CD8-positive, alpha-beta memory T cell (primary cell): Measurements from ENCODE around the gene RIPOR1. TPM values are rescaled to one million over a fixed set of nuclear protein-coding genes. Genes with fewer than 3 reads are reported as not detected.
A peak's percentile ranks its signal among the peaks of the same experiment; 100 is the strongest.

Source experiments
- CTCF ChIA-PET: fragments of 350-600 bp; sonication (Branson Sonifier 250); formaldehyde crosslinking; loops from one replicate; lab custom pipeline; 2021; ENCODE audit warnings: antibody characterized with exemption; lab: Charles Lee
- POLR2A ChIA-PET: fragments of 350-600 bp; sonication (Branson Sonifier 250); formaldehyde crosslinking; loops from one replicate; lab custom pipeline; 2021; ENCODE audit warnings: antibody characterized with exemption; lab: Charles Lee
- DNase-seq, 5 donors: peaks; one replicate each; pipeline versions ENCODE4 v3.0.0 to v3.0.0-alpha.2; 2020 to 2022; ENCODE audit warnings: mixed read lengths in 1 of 5
- H3K27ac ChIP-seq: one replicate; pipeline ENCODE4 v1.7.0; 2013; ENCODE audit warnings: low read depth, mild to moderate bottlenecking, low read length, moderate library complexity
- H3K27me3 ChIP-seq: 2 replicates; pipeline ENCODE4 v1.7.0; 2013; ENCODE audit warnings: low read length, mild to moderate bottlenecking; ENCODE audit not compliant: insufficient read depth, poor library complexity, severe bottlenecking
- H3K36me3 ChIP-seq: 2 replicates; pipeline ENCODE4 v1.7.0; 2013; ENCODE audit warnings: mild to moderate bottlenecking, low read length, moderate library complexity; ENCODE audit not compliant: insufficient read depth
- H3K4me1 ChIP-seq: 2 replicates; pipeline ENCODE4 v1.7.0; 2013; ENCODE audit warnings: mild to moderate bottlenecking, low read length, moderate library complexity; ENCODE audit not compliant: insufficient read depth
- H3K4me3 ChIP-seq: 2 replicates; pipeline ENCODE4 v1.7.0; 2013; ENCODE audit warnings: mild to moderate bottlenecking, low read length
- H3K9me3 ChIP-seq: 2 replicates; pipeline ENCODE4 v1.7.0; 2013; ENCODE audit warnings: mild to moderate bottlenecking, low read length
- H3K27ac Mint-ChIP-seq, 8 donors: one replicate each; pipeline ENCODE4 v1.8.0; 2020 to 2021; ENCODE audit warnings: mixed read lengths in 8 of 8, mild to moderate bottlenecking in 6 of 8, inconsistent platforms in 3 of 8, moderate library complexity in 3 of 8
- H3K27me3 Mint-ChIP-seq, 2 donors: one replicate each; pipeline ENCODE4 v1.8.0; 2020 to 2021; ENCODE audit warnings: mixed read lengths in 2 of 2, mild to moderate bottlenecking in 1 of 2, moderate library complexity in 1 of 2
- H3K36me3 Mint-ChIP-seq, 3 donors: one replicate each; pipeline ENCODE4 v1.8.0; 2020 to 2021; ENCODE audit warnings: mixed read lengths in 3 of 3, inconsistent platforms in 1 of 3, mild to moderate bottlenecking in 1 of 3
- H3K4me1 Mint-ChIP-seq, 3 donors: one replicate each; pipeline ENCODE4 v1.8.0; 2020 to 2021; ENCODE audit warnings: mixed read lengths in 3 of 3, inconsistent platforms in 1 of 3, mild to moderate bottlenecking in 1 of 3
- H3K4me3 Mint-ChIP-seq, 7 donors: one replicate each; pipeline ENCODE4 v1.8.0; 2020 to 2021; ENCODE audit warnings: mixed read lengths in 7 of 7, mild to moderate bottlenecking in 6 of 7, moderate library complexity in 4 of 7, inconsistent platforms in 2 of 7
- H3K9me3 Mint-ChIP-seq, 5 donors: one replicate each; pipeline ENCODE4 v1.8.0; 2020 to 2022; ENCODE audit warnings: mixed read lengths in 5 of 5, mild to moderate bottlenecking in 3 of 5, moderate library complexity in 2 of 5, inconsistent platforms in 1 of 5
- polyA plus RNA-seq: library from polyadenylated mRNA; unstranded; fragments of 300-500 nt; fragmentation: Illumina TruSeq; gene quantifications from one replicate; pipeline ENCODE4 v1.2.3, GENCODE V29; 2021
- total RNA-seq, 2 experiments: library from RNA; stranded (reverse); gene quantifications; one replicate each; pipeline ENCODE4 v1.2.3, GENCODE V29; 2021

RIPOR1 gene
- total and polyA plus RNA-seq, 3 experiments from 2014 or later, result 6.1 to 27.4 (median 23.2) TPM

- no peaks in the 10 kb centered on the region for H3K27me3 ChIP-seq
- peaks cover 6% of the 10 kb centered on the region for H3K36me3 ChIP-seq
- Mint-ChIP-seq H3K36me3 (peaks cover 0 to 39% (median 10%) of the 10 kb centered on the region in 3 donors), H3K4me1 (peaks cover 12 to 38% (median 14%) of the 10 kb centered on the region in 3 donors), H3K4me3 (peak overlapping the region in 1 of 7 donors; percentile 27), H3K9me3 (no peaks in the 10 kb centered on the region), H3K27me3 (no peaks in the 10 kb centered on the region), H3K27ac (peak overlapping the region in 6 of 8 donors; percentile 1 to 48 (median 26))
- H3K4me1 ChIP-seq, result no peaks in the 10 kb centered on the region
- no peaks in the 10 kb centered on the region for H3K9me3 ChIP-seq
- H3K27ac ChIP-seq, result no peak overlapping the region
- no peak overlapping the region for H3K4me3 ChIP-seq
- POLR2A ChIA-PET, result no interaction called here
- CTCF ChIA-PET, result no interaction called here
- DNase-seq, result no peak
Measured at GRCh38 chr16:67579686-67580085, 51.1 kb downstream of the RIPOR1 start.

DNA sequence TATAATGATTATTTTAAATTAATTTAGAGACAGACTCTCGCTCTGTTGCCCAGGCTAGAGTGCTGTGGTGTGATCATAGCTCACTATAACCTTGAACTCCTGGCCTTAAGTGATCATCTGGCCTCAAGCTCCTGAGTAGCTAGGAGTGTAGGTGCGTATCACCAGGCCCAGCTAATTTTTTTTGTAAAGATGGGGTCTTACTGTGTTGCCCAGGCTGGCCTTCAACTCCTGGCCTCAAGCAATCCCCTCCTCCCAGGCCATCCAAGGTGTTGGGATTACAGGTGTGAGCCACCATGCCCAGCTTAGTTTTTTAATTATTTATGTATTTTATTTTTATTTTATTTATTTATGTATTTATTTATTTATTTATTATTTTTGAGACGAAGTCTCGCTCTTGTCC is 51.6 kb downstream of the RIPOR1 start:
- H3K36me3 ChIP-seq, result peaks cover 3% of the 10 kb centered on the region
- no peaks in the 10 kb centered on the region for H3K27me3 ChIP-seq
- Mint-ChIP-seq H3K36me3 (peaks cover 0 to 34% (median 10%) of the 10 kb centered on the region in 3 donors), H3K4me3 (no peak overlapping the region), H3K9me3 (no peaks in the 10 kb centered on the region), H3K27me3 (no peaks in the 10 kb centered on the region), H3K27ac (peak overlapping the region in 1 of 8 donors; percentile 24), H3K4me1 (peaks cover 13 to 41% (median 19%) of the 10 kb centered on the region in 3 donors)
- DNase-seq, result no peak
- no peaks in the 10 kb centered on the region for H3K4me1 ChIP-seq
- ChIA-PET POLR2A (no interaction called here), CTCF (interaction anchor here (1.0 kb wide), 1 partner anchor 33 kb away, joined by 3 read pairs; no protein-coding TSS in a partner anchor)
- H3K9me3 ChIP-seq, result no peaks in the 10 kb centered on the region
- H3K4me3 ChIP-seq, result no peak overlapping the region
- H3K27ac ChIP-seq, result no peak overlapping the region

DNA sequence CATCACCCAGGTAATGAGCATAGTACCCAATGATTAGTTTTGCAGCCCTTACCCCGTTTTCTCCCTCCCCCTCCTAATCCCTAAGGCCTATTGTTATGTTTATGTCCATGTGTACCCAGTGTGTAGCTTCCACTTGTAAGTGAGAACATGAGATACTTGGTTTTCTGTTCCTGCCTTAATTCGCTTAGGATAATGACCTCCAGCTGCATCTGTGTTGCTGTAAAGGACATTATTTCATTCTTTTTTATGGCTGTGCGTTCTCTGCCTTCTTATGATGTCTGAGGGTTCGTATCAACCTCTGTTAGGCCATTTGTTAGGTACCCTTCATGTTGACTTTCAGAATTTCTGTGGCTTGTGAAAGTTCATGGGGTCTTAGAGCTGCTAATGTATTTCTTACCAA is 64.7 kb downstream of the RIPOR1 start:
- Mint-ChIP-seq H3K27ac (peak overlapping the region in 7 of 8 donors; percentile 19 to 55 (median 40)), H3K4me3 (no peak overlapping the region), H3K9me3 (no peaks in the 10 kb centered on the region), H3K36me3 (peaks cover 0 to 37% (median under 1%) of the 10 kb centered on the region in 3 donors), H3K27me3 (no peaks in the 10 kb centered on the region), H3K4me1 (peaks cover 37 to 55% (median 53%) of the 10 kb centered on the region in 3 donors)
- Histone ChIP-seq H3K4me3 (no peak overlapping the region), H3K4me1 (peaks cover 11% of the 10 kb centered on the region), H3K9me3 (no peaks in the 10 kb centered on the region), H3K27me3 (no peaks in the 10 kb centered on the region), H3K36me3 (peaks cover 5% of the 10 kb centered on the region), H3K27ac (no peak overlapping the region)
- ChIA-PET POLR2A (no interaction called here), CTCF (no interaction called here)
- no peak for DNase-seq

DNA sequence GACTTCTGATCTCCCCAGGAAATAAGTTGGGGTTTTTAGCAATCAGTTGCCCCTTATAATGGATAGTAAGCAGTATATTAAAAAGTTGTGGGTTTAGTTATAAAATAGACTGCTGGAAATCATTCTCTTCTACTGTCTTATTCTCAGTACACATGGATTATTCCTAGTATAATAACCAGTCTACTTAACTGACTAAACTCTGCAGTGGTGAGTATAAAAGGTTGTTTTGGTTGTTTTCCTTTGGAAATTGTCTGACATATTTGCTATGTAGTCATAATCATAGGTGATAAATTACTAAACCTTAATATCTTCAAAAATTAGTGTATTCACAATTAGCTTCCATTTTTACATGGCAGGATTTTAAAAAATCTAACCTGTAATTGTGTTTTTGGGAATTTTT is 65.1 kb downstream of the RIPOR1 start:
- peaks cover 11% of the 10 kb centered on the region for H3K4me1 ChIP-seq
- DNase-seq, result no peak
- Mint-ChIP-seq H3K9me3 (no peaks in the 10 kb centered on the region), H3K4me3 (no peak overlapping the region), H3K4me1 (peaks cover 37 to 55% (median 53%) of the 10 kb centered on the region in 3 donors), H3K27me3 (no peaks in the 10 kb centered on the region), H3K36me3 (peaks cover 0 to 39% (median under 1%) of the 10 kb centered on the region in 3 donors), H3K27ac (peak overlapping the region in 6 of 8 donors; percentile 2 to 55 (median 39))
- H3K27ac ChIP-seq, result no peak overlapping the region
- H3K9me3 ChIP-seq, result no peaks in the 10 kb centered on the region
- no peaks in the 10 kb centered on the region for H3K27me3 ChIP-seq
- POLR2A ChIA-PET, result no interaction called here
- H3K36me3 ChIP-seq, result peaks cover 5% of the 10 kb centered on the region
- H3K4me3 ChIP-seq, result no peak overlapping the region
- CTCF ChIA-PET, result no interaction called here

DNA sequence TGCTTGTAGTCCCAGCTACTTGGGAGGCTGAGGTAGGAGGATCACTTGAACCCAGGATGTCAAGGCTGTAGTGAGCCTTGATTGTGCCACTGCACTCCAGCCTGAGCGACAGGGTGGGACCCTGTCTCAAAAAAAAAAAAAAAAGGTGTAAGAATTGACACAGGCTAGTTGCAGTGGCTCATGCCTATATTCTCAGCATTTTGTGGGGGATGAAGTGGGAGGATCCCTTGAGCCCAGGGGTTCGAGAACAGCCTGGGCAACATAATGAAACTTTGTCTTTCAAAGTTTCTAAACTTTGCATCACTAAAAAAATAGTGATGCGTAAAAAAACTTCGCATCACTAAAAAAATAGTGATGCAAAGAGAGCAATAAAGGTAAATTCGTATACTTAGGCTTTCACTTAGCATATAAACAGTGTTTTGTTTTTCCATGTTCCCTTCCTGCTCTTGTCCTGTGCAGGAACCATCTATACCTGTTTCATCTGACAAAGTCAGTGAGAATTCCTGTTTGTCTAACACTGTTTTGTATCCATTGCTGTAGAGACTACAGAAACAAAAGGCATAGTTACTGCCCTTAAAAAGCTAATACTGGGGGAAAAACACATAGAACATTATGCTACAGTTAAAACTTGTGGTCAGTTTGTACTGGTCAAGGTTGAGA is 65.8 kb downstream of the RIPOR1 start:
- DNase-seq, result no peak
- POLR2A ChIA-PET, result no interaction called here
- H3K27me3 ChIP-seq, result no peaks in the 10 kb centered on the region
- CTCF ChIA-PET, result no interaction called here
- no peaks in the 10 kb centered on the region for H3K9me3 ChIP-seq
- H3K4me3 ChIP-seq, result no peak overlapping the region
- no peak overlapping the region for H3K27ac ChIP-seq
- peaks cover 11% of the 10 kb centered on the region for H3K4me1 ChIP-seq
- no peaks in the 10 kb centered on the region for H3K9me3 Mint-ChIP-seq
- no peaks in the 10 kb centered on the region for H3K27me3 Mint-ChIP-seq
- peaks cover 0 to 39% (median 3%) of the 10 kb centered on the region in 3 donors for H3K36me3 Mint-ChIP-seq
- H3K4me1 Mint-ChIP-seq, result peaks cover 37 to 58% (median 56%) of the 10 kb centered on the region in 3 donors
- peak overlapping the region in 7 of 8 donors; percentile 12 to 91 (median 63) for H3K27ac Mint-ChIP-seq
- no peak overlapping the region for H3K4me3 Mint-ChIP-seq
- H3K36me3 ChIP-seq, result peaks cover 4% of the 10 kb centered on the region

DNA sequence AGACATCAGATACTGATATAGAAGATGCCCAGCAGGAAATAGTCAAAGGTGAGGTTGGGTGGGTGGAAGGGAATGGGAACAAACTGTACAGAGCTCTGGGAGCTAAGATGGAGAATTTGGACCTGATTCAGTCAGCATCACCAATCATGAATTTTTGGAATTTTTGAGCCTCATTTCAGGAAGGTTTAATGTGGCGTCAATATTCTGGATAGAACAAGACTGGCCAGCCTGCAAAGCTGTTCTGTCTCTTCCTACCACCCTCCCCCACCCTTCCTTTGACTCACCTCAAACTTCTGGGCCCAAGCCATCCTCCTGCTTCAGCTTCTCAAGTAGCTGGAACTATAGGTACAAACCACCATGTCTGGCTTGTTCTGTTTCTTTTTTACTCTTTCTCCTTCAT is 66.3 kb downstream of the RIPOR1 start:
- DNase-seq, result no peak
- Mint-ChIP-seq H3K27ac (peak overlapping the region in 7 of 8 donors; percentile 10 to 91 (median 48)), H3K9me3 (no peaks in the 10 kb centered on the region), H3K27me3 (no peaks in the 10 kb centered on the region), H3K36me3 (peaks cover 0 to 37% (median 3%) of the 10 kb centered on the region in 3 donors), H3K4me3 (no peak overlapping the region), H3K4me1 (peaks cover 39 to 59% (median 57%) of the 10 kb centered on the region in 3 donors)
- H3K4me3 ChIP-seq, result no peak overlapping the region
- H3K27ac ChIP-seq, result no peak overlapping the region
- no peaks in the 10 kb centered on the region for H3K9me3 ChIP-seq
- no peaks in the 10 kb centered on the region for H3K27me3 ChIP-seq
- no peaks in the 10 kb centered on the region for H3K36me3 ChIP-seq
- peaks cover 11% of the 10 kb centered on the region for H3K4me1 ChIP-seq
- CTCF ChIA-PET, result no interaction called here
- POLR2A ChIA-PET, result no interaction called here

Other genes with a start within 250 kb of the RIPOR1 start
- 10 to 100 TPM; 25.3 to 29.3 TPM for gene PLEKHG4, start 249.3 kb upstream of the RIPOR1 start, total RNA-seq
- gene PLEKHG4, start 249.3 kb upstream of the RIPOR1 start, polyA plus RNA-seq, result 1.6 TPM
- gene KCTD19, start 202.1 kb upstream of the RIPOR1 start, total RNA-seq, result 1 to 10 TPM in 1 of 2 experiments, under 1 TPM in 1; 0.71 to 1.4 TPM
- not detected for gene KCTD19, start 202.1 kb upstream of the RIPOR1 start, polyA plus RNA-seq
- gene LRRC36, start 202.0 kb upstream of the RIPOR1 start, total RNA-seq, result under 1 TPM; 0.28 to 0.31 TPM
- not detected for gene LRRC36, start 202.0 kb upstream of the RIPOR1 start, polyA plus RNA-seq
- gene TPPP3, start 135.3 kb upstream of the RIPOR1 start, total RNA-seq, result not detected
- gene TPPP3, start 135.3 kb upstream of the RIPOR1 start, polyA plus RNA-seq, result not detected
- 1 to 10 TPM; 1.3 TPM for gene ZDHHC1, start 112.4 kb upstream of the RIPOR1 start, total RNA-seq
- 0.60 TPM for gene ZDHHC1, start 112.4 kb upstream of the RIPOR1 start, polyA plus RNA-seq
- 1 to 10 TPM; 1.1 to 1.5 TPM for gene HSD11B2, start 97.7 kb upstream of the RIPOR1 start, total RNA-seq
- gene HSD11B2, start 97.7 kb upstream of the RIPOR1 start, polyA plus RNA-seq, result not detected
- 10 to 100 TPM; 49.3 to 57.6 TPM for gene ATP6V0D1, start 47.7 kb upstream of the RIPOR1 start, total RNA-seq
- 107 TPM for gene ATP6V0D1, start 47.7 kb upstream of the RIPOR1 start, polyA plus RNA-seq
- not detected for gene AGRP, start 45.3 kb upstream of the RIPOR1 start, total RNA-seq
- gene AGRP, start 45.3 kb upstream of the RIPOR1 start, polyA plus RNA-seq, result not detected
- gene CTCF, start 33.7 kb downstream of the RIPOR1 start, total RNA-seq, result 10 to 100 TPM; 65.4 to 67.4 TPM
- 66.4 TPM for gene CTCF, start 33.7 kb downstream of the RIPOR1 start, polyA plus RNA-seq
- 100 to 1,000 TPM; 124 to 139 TPM for gene CARMIL2, start 116.3 kb downstream of the RIPOR1 start, total RNA-seq
- gene CARMIL2, start 116.3 kb downstream of the RIPOR1 start, polyA plus RNA-seq, result 24.5 TPM
- gene ACD, start 131.4 kb downstream of the RIPOR1 start, total RNA-seq, result 10 to 100 TPM; 79.1 to 81.7 TPM
- 55.6 TPM for gene ACD, start 131.4 kb downstream of the RIPOR1 start, polyA plus RNA-seq
- 10 to 100 TPM; 16.7 to 18.3 TPM for gene PARD6A, start 132.1 kb downstream of the RIPOR1 start, total RNA-seq
- gene PARD6A, start 132.1 kb downstream of the RIPOR1 start, polyA plus RNA-seq, result 14.7 TPM
- 10 to 100 TPM; 15.1 to 15.6 TPM for gene ENKD1, start 137.9 kb downstream of the RIPOR1 start, total RNA-seq
- gene ENKD1, start 137.9 kb downstream of the RIPOR1 start, polyA plus RNA-seq, result 1.7 TPM
- gene C16orf86, start 138.0 kb downstream of the RIPOR1 start, total RNA-seq, result 1 to 10 TPM in 1 of 2 experiments, under 1 TPM in 1; 0.79 to 1.9 TPM
- gene C16orf86, start 138.0 kb downstream of the RIPOR1 start, polyA plus RNA-seq, result 2.7 TPM
- gene GFOD2, start 190.5 kb downstream of the RIPOR1 start, total RNA-seq, result 10 to 100 TPM; 21.3 to 23.7 TPM
- 11.2 TPM for gene GFOD2, start 190.5 kb downstream of the RIPOR1 start, polyA plus RNA-seq